Occipital lobe (tissue), 2 donors: Measurements from ENCODE around the gene CACNA1B. TPM values are rescaled to one million over a fixed set of nuclear protein-coding genes. Genes with fewer than 3 reads are reported as not detected.

Experiments
- DNase-seq: peaks from one replicate; lab custom pipeline; 2025; lab: John Stamatoyannopoulos, UW
- total RNA-seq: library from RNA; depleted of rRNA; stranded (reverse); fragments of >200 nt; gene quantifications from one replicate; pipeline ENCODE4 v1.2.3, GENCODE V29; 2014

Gene CACNA1B
- total RNA-seq, 1 donor from 2014 or later = 35.6 TPM

DNA sequence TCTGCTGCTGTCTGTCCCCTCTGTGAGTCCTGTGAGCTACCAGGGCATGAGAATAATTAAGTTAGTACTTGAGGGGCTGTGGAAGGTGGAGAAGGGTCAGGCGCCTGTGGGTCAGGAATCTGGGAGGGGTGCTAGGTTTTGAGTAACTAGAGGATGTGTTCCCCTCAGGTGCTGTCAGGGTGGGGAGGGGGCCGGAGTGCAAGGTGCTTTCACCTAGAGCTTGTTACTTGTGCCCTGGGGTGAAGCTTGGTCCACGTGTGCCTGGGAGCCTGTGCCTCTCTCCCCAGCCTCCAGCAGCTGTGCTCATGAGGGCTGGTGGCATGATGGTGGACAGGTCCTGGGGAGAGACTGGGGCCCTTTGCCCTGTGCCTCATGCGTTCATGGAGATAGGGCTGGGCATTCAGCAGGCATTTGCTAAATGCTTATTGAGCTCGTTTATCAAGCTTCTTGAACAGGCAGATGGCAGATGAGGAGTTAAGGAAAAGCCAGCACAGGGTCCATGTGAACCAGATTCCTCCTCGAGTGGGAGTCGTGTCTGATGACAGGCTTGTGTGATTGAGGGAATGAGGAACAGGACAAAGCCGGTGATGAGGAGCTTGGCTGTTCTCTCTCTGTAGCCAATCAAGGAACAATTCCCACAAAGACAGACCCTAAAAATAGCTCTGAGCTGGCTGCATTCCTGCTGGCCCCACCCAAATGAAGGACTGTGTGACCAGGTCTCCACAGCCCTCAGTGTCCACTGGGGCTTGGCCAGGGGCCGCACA lies 40.9 kb downstream of the CACNA1B start:
- peak; percentile 32 for DNase-seq

DNA sequence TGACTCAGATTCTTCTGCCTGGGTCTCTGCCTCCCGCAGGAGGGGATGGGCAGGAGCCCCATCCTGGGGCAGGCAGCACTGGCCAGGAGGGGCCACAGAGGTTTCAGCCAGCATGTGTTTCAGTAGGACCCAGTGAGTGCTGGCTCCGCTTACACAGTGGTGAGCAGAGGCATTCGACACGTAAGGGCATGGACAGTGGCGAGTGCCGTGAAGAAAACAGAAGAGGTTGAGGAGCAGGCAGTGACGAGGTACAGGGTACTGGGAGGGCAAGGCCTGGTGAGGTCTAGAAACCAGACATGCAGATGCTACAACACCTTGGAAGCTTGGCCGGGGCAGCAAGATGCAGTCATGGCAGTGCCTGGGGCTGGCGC lies 41.5 kb downstream of the CACNA1B start:
- DNase-seq = no peak

DNA sequence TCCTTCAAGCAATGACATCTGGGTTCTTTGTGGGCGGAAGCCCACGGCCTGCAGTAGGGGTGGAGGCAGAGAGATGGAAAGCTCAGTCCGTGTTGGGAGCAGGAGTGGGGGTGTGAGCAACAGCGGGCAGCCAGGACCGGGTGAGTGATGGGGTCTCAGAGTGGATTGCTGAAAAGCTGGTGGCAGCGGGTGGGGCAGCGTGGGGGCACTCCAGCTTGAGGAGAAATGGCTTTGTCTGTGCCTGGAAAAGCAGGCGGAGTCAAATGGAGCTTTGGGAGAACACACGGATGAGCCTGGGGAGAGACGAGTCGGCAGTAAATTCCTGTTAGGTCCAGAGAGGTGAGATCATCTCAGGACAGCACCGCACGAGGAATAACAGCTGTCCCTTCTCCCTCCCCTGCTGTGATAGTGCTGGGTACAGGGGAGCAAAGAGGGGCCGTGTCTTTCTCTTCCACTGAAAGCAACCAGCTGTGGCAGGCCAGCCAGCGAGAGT lies 42.1 kb downstream of the CACNA1B start:
- DNase-seq = no peak

DNA sequence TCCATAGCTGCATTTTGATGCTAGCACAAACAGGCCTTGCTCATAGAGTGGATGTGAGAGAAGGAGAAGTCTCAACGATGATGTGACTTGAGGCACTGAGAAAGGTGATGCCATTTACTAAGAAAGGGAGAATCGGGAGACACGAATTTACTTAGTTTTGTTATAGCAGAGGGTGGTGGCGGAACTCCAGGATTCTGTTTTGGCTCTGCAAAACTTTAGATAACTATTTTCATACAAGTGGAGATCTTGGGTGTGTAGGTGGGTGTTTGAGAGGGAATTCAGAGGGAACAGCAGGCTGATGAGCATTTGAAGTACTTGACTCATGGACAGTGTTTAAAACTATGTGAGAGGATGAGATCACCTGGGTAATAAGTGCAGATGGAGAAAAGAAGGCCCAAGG lies 43.2 kb downstream of the CACNA1B start:
- DNase-seq = no peak

DNA sequence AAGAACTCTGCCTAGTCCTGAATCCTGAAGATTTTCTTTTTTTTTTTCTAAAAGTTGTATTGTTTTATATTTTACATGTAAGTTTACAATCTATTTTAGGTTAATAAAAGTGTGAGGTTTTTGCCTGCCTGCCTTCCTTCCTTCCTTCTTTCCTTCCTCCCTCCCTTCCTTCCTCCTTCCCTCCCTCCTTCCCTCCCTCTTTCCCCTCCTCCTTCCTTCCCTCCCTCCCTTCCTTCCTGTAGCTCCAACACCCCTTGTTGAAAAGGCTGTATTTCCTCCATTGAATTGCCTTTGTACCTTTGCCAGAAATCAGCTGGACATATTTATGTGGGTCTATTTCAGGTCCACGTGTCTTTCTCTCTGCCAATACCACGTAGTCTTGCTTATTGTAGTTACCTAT lies 46.6 kb downstream of the CACNA1B start:
- no peak for DNase-seq

DNA sequence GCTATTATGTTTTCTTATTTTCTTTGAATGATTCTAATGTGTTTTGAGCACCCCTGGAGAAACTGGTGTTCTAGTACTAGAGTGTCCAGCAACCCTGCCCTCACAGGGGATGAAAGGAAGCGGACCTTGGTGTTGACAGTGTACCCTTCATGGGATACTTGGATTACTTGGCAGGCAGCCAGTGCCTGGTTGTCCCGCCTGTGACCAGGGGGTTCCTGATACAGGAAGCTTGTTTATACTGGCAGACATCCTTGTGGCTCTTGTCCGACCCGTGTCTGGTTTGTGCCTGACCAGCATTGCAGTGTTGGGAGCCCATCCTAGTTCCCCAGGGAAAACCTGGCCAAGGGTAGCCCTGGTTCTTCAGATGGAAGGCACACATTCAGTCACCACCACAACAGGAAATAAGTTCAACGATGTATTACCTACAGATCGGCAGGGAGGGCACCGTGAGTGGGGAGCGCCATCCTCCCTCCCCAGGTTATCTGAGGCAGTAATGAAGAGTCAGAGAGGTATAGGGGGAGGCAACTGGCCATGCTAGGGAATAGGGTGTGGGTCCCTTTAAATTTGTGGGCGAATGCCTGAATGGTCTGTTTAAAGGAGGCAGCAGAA lies 47.3 kb downstream of the CACNA1B start:
- no peak for DNase-seq

DNA sequence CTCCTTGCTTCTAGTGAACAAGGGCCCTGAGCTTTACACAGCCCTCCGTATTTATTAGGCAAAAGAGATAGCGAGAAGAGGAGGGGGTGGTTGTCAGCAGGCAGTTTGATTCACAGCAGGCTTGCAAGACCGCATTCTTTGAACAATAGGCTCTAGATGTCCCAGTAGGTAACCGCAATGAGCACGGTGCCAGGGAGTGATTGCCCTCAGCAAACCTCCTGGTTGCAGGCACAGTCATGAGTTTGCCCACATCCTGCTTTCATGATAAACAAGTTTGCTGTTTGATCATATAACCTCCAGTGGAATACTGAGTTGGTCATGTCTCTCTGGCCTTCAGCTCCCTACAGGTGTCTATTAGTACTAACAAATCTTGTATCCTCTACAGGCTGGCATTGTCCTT lies 66.1 kb downstream of the CACNA1B start:
- DNase-seq = no peak

DNA sequence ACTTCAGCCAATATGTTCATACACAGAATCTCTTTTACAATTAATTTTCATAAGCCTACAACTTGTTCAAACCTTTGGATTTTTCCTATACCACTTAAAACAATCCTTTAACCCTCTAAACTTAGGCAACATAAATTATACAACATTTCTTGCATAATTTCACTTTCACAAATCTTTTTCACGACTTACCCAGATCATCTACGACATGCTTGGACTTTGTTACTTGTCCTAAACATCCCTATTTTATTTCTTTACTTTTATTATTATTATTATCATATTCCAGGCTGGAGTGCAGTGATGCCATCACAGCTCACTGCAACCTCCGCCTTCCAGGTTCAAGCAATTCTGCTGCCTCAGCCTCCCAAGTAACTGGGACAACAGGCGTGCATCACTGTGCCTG lies 68.0 kb downstream of the CACNA1B start:
- no peak for DNase-seq

DNA sequence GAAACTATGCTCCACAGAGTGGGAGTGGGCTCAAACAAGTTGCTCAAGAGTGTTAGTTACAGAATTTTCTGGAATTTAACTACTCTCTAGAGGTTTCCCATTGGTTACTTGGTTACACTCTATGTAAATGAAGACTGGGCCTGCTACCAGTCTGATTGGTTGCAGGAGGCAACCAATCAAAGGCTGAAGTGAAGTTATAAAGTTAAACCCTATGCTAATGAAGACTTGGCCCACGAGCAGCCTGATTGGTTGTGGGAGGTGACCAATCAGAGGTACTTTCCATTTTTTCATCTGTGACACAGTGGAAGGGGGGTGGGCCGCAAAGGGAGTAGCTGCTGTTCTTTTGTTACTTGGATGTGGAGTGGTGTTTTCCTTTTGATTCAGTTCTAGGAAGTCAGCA lies 69.4 kb downstream of the CACNA1B start:
- no peak for DNase-seq

DNA sequence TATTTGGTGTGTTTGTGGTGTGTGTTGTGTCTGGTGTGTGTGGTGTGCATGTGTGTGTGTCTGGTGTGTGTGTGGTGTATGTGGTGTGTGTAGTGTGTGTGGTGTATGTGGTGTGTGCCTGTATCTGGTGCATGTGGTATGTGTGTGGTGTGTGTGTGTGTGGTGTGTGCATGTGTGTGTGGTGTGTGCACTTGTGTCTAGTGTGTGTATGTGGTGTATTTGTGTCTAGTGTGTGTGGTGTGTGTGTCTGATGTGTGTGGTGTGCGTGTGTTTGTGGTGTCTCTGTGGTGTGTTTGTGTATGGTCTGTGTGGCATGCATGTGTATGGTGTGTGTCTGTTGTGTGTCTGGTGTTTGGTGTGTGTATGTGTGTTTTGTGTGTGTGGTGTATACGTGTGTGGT lies 71.1 kb downstream of the CACNA1B start:
- no peak for DNase-seq

DNA sequence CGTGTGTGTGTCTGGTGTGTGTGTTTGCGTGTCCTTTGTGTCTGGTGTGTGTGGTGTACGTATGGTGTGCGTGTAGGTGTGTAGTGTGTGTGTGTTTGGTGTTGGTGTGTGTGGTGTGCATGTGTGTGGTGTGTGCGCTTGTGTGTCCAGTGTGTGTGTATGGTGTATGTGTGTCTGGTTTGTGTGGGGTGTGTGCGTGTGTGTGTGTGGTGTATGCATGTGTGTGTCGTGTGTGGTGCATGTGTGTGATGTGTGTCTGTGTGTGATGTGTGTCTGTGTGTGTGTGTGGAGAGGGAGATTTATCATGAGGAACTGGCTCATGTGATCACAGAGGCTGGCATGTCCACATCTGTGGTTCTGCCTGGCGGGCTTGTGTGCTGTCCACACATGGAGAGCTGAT lies 71.7 kb downstream of the CACNA1B start:
- no peak for DNase-seq

DNA sequence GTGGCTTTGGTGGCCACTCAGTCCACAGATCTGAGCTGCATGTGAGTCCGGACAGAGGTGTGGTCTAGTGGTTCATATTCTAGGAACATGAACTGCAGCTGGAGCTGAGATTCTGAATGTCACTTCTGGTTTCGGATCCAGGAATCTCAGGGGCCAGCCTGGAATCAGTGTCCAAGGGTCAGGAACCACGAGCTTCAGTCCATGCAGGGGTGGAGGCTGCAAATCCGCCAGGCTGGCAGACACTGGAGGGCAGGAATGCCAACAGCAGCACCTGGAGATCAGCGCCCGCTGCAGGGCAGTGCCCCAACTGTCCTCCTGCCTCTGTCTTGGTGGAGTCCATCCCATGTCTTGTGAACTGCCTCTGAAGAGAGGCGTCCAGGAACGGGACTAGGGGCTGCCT lies 73.5 kb downstream of the CACNA1B start:
- DNase-seq = no peak

DNA sequence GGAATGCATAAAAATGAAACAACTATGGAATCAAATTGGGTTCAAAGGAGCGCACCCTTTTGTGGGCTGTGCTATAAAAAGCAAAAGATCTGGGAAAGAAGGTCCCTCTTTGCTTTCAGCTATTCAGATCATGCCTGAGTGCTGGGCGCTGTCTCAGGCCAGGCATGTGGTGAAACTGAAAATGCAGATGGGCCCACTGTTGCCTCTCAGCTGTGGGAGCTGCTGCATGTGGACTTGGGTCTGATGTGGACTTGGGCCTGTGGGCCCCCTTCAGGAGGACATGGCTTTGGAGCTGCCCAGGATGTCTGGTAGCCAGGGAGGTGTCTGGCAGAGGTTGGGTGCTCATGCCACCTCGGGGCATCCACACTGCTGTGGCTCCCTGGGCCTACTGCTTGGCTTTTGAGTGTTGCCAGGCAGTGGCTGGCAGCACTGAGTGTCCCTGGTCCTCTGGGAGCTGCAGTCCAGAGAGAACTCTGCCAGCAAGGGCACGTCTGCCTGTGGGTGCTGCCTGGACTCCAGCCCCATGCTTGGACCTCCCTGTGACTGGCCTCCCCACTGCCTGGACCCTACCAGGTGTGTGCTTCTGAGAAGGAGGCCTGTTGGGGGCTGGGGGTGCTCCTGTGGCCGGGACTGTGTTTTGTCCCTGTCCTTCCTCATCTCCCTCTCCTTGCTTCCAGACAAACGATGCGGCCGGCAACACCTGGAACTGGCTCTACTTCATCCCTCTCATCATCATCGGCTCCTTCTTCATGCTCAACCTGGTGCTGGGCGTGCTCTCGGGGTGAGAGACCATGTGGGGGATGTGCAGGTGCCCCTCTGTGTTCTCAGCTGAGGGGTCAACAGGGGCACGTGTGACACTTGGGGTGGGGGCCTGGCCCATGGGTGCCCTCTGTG lies 74.3 kb downstream of the CACNA1B start:
- no peak for DNase-seq

DNA sequence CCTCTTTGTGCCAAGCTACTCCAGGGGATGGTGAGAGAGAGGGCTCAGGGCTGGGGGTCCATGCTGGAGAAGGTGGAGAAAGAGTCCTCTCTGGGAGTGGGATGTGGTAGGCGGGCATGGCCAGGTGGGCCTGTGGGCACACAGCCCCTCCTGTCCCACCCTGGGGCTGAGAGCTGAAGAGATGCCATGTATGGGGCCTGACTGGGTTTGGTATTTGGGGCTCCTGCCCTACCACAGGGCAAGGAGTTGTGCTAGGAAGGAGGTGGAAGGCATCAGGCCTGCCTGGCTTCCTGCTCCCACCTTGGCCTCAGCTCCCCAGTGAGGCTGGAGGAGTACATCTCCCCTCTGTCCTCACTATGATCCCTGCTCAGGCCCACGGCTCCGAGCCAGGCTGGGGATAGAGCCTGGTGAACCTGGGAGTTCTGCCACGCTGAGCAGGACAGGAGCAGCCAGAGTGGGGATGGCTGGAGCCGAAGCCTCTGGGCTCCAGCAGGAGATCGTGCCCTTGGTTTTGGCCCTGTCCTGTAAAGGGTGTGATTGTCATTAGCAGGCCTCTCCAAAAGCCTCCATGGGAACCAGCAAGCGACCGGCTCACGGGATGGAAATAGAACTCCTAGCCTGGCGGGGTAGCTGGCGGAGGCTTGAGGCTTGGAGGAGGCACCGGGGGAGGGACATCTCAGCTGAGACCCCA lies 75.5 kb downstream of the CACNA1B start:
- no peak for DNase-seq

DNA sequence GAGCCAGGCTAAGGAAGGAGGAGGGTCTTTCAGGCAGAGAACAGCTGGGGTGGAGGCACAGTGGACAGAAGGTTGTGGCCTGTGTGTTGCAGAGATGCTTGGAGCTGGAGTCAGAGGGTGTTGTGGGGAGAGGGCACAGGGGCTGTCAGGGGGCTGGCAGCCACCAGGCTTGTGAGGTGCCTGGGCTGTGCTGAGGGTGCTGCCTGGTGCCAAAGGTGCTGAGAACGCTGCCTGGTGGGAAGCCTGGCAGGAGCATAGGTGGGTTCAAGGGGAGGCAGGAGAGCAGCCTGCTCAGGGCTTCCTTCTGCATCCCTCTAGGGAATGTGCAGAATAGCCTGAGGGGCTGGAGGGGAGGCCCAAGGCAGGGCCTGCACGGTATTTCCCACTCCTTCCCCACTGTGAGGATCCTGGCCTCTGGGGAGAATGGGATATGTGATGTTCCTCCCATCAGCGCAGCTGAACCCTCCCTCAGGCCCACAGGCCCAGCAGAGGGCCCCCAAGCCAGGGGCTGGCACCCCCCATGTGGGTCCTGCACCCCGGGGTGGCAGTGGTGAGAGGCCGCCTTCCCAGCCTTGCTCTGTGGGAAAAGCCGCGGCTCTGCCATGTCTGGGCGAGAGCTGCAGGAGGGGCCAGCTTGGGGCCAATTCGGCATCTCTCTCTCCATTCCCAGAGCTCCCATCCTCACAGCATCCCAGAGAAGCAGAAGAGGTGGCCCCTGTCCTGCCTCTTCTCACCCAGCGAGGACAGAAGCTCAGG lies 76.3 kb downstream of the CACNA1B start:
- DNase-seq = no peak

DNA sequence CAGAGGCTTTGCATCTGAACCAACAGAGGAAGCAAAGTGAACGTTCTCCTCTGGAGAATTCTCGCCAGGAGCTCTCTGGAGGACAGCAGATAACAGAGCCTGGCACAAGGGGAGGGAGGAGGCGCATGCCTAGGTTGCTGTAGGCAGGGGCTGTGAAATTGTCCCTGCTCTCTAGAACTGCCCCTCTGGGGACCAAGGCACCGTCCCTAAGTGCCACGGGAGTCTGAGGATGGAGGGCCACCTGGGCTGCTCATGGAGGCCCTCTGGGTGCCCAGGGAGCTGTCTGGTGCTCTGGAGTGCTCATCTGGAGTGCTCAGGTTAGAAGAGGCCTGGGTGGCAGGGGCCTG lies 77.6 kb downstream of the CACNA1B start:
- no peak for DNase-seq

DNA sequence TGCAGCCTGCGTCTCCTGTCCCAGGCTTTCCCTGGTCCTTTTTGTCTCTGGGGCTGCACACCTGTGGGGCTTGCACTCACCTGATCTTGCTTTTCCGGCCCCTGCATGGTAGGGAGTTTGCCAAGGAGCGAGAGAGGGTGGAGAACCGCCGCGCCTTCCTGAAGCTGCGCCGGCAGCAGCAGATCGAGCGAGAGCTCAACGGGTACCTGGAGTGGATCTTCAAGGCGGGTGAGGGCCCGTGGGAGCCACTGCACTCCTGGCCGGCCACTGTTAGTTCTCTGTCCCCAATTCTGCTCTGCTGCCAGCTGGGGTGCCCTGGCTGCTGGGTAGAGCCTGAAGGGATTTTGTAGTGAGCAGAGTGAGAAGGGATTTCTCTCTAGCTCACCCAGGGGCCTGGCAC lies 78.0 kb downstream of the CACNA1B start:
- no peak for DNase-seq

DNA sequence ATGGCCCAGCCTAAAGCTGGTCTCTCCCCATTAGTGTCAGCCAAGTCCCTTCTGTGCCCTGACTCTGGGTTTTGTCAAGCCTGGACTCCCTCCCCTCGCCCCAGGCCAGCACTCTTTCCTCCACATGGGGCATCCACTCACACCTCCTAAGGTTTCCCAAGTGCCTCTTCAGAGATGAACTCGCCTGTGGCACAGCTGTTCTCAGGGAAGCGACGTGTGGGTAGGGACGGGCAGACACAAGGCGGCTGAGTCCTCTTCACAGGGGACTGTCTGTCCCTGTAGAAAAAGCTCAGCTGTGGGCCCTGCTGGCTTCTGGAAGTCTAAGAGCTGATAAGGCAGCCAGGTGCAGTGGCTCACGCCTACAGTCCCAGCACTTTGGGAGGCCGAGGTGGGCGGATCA lies 78.5 kb downstream of the CACNA1B start:
- no peak for DNase-seq

DNA sequence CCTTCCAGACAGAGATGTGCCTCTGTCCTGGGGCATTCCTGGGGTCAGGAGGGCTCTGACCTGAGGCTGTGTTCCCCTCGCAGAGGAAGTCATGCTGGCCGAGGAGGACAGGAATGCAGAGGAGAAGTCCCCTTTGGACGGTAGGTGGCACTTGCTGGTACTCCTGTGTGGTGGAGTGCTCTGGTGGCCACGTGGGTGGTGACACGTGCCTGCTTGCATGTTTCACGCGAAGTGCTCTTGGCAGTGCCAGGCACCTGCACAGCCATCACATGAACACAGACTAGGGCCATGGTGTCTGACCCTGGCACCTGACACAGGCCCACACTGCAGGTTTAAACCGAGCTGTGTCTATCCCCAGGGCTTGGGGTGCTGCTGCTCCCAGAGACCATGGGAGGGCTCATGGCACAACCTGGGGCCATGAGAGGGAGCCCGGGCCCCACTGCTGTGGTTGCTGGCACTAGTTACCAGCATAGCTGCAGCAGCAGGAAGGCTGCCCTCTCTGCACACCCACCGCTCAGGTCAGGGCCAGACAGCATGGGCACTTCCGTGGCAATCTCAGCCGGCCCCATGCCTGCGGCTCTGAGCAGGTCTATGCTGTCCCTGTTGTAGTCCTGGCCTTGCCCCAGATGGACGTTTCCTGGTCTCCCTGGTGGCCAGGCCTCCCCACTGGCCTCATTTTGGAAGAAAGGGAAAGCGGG lies 79.3 kb downstream of the CACNA1B start:
- no peak for DNase-seq

DNA sequence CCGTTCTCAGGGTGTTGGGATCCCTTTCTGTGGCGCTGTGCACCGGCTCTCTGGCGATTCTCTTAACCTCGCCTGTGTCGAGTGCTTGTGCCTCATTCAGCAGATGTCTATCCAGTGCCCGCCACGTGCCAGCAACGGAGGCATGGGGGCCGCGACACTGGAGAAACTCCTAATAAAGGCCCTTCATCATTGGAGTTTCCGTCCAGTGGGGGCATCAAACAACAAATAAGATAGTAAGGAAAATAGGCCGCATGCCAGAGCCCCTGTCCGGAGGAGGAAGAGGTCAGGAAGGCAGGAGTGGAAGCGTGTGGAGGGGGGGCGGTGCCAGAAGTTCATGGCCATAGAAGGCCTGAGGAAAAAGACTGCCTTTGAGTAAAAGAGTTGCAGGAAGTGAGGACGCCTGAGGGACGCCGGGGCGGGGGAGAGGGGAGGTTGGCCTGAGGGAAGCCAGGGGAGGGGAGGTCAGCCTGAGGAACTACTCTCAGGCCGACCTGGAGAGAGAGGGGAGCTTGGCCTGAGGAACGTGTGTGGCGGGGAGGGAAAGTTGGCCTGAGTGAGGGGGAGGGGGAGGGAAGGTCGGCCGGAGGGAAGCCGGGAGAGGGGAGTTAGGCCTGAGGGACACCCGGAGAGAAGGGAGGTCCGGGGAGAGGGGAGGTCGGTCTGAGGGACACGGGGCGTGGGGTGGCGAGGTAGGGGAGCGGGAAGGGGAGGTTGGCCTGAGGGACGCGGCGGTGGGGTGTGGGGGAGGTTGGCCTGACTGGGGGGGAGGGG lies 82.2 kb downstream of the CACNA1B start:
- DNase-seq = no peak
